OCI-LY1 (cell line): Measurements from ENCODE around the gene TP53AIP1.

Source experiments
- EZH2 ChIP-seq: fragments of 200-600 bp; sonication (generic), shearing (Covaris generic); IDR thresholded peaks from 2 replicates; pipeline ENCODE4 v1.8.0; 2017; ENCODE audit warnings: borderline replicate concordance, mixed run types, mild to moderate bottlenecking, antibody characterized with exemption, low read length, moderate library complexity, mixed read lengths
- TF ChIP-seq, protein P1 (sequence below): fragments of 200-600 bp; sonication (generic), shearing (Covaris generic); IDR thresholded peaks from 2 replicates; pipeline ENCODE4 v1.5.1; 2017; ENCODE audit warnings: mild to moderate bottlenecking, antibody characterized with exemption, low read length, moderate library complexity, mixed read lengths

DNA sequence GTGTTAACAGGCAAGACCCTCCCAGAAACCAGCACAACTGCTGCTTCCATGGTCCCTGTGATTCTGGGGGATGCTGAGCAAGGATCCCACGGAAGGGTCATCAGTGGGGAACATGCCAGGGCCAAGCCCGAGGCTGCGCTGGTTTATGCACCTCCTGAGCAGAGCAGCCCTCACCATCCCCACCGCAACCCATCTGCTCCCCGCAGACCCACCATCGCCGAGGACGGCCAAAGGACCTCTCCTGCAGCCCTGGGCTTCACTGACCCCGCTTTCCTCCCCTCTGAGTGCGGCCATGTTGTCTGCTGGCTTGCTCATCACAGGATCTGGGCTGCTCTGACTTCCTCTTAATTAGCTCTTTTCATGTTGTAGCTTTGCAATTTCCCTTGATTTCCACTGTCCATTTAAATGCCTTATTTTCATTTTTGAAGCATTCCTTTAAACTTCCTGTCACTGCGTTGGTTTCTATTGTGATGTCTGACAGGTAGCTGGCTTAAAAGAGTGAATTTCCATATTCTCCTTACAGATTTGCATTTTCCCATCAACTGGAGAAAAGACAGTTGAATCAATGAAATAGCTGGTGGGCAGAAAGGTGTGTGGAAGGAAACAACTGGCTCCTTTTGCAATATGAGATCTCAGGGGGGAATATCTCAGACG lies 14.9 kb downstream of the TP53AIP1 start:
- TF ChIP-seq, protein P1, sequence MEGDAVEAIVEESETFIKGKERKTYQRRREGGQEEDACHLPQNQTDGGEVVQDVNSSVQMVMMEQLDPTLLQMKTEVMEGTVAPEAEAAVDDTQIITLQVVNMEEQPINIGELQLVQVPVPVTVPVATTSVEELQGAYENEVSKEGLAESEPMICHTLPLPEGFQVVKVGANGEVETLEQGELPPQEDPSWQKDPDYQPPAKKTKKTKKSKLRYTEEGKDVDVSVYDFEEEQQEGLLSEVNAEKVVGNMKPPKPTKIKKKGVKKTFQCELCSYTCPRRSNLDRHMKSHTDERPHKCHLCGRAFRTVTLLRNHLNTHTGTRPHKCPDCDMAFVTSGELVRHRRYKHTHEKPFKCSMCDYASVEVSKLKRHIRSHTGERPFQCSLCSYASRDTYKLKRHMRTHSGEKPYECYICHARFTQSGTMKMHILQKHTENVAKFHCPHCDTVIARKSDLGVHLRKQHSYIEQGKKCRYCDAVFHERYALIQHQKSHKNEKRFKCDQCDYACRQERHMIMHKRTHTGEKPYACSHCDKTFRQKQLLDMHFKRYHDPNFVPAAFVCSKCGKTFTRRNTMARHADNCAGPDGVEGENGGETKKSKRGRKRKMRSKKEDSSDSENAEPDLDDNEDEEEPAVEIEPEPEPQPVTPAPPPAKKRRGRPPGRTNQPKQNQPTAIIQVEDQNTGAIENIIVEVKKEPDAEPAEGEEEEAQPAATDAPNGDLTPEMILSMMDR = no peak
- TF ChIP-seq EZH2 = no peak
